Ramos (cell line): ENCODE measurements around the gene TBCA.
"Not testable (repeated sequence)": the region's sequence is repeated elsewhere in the genome, so short reads cannot be mapped to it uniquely, and the experiment has no call there.

Experiments used
- in situ Hi-C: fragments of 300-500 bp; cut with MboI; formaldehyde crosslinking; loops from one replicate; pipeline ENCODE4 v1.14.3; 2022; ENCODE audit warnings: low sequenced_read_pairs; ENCODE audit not compliant: unreplicated experiment

Gene TBCA

DNA sequence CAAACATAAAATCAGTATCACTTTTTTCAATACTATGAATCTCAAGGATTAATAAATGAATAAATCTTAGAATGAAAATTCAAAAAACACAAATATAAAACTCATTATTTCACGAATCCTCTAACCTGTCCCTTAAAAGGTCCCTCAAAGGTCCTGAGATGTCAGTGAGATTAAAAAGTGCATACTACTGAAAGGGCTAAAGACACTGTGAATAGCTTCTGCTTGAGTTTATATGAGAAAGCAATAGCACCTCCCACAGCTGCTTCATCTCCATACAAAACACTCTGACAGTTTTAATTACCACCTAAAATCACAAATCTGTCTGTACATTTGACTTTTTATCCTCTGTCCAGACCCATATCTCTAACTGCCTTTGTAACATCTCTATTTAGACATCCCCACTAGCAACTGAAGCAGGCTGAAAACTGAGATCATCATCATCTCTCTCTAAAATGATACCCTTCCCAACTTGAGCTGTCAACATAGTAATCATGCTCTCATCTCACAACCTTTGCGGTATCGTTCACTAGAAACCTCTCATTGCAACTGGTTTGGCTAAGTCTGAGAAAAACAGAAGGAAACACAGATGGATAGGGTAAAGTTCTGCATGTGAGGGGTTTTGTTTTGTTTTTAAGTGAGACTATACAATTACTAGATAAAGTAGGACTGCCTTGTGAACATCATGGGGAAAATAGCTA is 56.3 kb downstream of the TBCA start:
- in situ Hi-C loops = no loop called here

DNA sequence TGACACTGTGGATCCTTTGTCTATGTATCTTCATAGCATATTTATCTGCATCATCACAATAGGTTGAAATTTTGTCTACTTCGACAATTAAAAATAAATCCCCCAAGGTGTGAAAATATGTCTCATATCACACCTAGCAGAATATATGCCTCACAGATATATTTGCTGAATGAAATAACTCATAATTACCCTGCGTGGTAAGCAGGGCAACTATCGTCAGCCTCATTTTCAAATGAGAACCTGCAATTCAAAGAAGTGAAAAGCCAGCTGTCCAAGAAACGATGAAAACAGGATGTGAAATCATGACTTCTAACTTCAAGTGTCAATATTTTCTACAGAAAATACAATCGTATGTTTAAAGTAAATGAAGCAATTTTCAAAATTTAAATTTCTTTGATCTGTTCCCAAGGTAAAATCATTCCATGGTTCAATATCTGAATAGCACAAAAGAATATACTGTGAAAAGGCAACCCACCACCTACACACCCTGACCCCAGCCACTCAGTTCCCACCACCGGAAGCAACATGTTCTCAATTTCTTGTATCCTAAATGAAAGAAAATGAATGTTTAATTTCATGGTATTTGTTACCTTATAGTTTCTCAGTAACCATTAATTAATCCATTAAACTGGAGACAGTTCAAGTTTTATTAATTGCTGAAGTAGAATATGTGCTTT is 57.1 kb downstream of the TBCA start:
- in situ Hi-C loops = no loop called here

DNA sequence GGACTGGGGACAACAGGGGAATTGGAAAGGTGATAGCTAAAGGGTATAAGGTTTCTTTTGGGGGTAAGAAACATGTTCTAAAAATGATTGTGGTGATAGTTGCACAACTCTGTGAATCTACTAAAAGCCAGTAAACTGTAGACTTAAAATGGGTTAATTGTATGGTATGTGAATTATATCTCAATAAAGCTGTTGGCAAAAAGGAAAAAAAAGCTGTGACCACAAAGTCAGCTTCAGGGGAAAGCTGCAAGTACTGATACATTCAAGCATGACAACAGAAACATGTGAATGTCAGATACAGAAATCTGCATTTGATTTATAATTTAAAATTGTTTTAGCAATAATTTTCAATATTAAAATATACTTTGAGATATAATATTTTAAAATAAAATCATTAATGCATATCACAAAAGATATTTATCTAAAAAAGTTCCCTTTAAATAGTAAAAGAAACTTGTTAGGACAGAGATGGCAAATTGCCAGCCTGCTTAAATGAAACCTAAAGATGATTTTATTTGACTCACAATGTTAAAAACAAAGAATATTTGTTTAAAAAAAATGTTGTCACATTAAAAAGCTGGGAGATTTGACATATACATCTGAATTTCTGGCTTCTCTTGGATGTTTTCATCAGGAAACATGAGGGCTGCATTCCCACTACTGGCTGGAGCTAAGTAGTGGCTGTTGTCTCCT is 66.0 kb downstream of the TBCA start:
- in situ Hi-C loops = no loop called here

DNA sequence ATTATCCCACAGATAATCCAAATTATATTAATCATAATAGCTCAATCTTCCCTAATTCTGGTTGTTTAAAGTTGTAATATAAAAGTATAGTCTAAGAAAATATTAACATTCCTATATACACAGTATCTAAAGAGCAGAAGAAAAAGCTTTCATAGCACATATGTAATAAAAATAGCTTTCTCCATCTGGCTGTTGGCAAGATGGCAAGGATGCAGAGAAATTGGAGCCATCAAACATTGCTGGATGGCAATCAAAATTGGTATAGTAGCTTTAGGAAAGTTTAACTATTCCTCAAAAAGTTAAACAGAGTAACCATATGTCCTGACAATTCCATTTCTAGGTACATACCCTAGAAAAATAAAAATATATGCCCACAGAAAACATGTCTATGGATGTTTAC is 66.8 kb downstream of the TBCA start:
- in situ Hi-C loops = no loop called here

DNA sequence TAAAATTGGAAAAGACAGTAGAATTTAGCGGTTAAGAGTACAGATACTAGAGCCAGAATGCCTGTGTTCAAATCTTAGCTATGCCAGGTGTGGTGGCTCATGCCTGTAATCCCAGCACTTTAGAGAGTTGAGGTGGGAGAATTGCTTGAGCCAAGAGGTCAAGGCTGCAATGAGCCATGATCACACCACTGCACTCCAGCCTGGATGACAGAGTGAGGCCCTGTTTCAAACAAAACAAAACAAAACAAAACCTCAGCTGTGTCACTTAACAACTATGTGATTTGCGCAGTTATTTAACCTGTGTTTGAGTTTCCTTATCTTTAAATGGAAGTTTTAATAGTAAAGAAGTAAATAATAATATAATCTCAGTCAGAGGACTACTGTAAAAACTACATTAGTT is 68.3 kb downstream of the TBCA start:
- in situ Hi-C loops = no loop called here

DNA sequence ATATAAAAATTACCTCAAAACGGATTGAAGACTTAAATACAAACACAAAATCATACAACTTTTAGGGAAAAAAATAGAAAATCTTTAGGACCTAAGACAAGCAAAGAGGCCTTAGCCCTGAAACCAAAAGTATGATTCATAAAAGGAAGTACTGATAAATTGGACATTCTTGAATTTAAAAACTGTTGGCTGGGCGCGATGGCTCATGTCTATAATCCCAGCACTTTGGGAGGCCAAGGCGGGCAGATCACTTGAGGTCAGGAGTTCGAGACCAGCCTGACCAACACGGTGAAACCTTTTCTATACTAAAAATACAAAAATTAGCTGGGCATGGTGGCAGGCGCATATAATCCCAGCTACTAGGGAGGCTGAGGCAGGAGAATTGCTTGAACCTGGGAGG is 76.6 kb downstream of the TBCA start:
- in situ Hi-C loops = not testable (repeated sequence)

DNA sequence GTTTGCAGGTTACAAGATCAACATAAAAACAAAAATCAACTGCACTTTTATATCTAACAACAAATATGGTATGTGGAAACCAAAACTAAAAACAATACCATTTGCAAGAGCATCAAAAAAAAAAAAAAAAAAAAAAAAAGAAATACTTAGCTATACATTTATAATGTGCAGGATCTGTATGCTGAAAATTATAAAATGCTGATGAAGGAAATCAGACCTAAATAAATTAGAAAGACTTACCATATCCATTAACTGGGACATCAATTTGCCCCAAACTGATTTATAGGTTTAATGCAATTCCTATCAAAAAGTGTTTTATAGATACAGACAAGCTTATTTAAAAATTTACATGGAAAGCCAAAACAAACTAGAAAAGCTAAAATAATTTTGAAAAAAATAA is 77.2 kb downstream of the TBCA start:
- in situ Hi-C loops = no loop called here

DNA sequence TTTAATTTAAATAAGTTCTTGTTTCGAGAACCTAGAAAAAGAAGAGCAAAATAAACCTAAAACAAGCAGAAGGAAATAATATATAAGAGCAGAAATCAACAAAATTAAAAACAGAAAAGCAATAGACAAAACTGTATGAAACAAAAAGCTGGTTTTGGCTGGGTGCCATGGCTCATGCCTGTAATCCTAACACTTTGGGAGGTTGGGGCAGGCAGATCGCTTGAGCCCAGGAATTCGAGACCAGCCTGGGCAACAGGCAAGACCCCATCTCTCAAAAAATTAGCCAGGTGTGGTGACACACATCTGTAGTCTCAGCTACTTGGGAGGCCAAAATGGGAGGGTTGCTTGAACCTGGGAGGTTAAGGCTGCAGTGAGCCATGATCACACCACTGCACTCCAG is 78.4 kb downstream of the TBCA start:
- in situ Hi-C loops = no loop called here

DNA sequence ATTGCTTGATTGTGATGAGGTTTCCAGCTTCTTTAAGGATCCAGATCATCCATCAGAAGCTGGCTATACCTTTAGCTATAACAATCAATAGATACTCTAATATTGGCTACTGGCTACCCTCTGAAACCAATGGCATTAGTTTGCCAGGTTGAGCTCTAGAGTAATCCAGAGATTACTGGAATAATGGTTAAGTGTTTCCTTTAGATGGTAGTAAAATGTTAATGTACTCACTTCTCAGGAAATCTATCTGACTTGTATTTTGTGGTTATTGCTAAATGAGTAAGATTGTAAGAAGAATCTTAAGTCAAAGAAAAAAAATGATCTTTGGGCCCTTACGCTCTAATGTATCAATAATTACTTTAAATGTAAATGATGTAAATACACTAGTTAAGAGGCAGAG is 80.0 kb downstream of the TBCA start:
- in situ Hi-C loops = no loop called here

DNA sequence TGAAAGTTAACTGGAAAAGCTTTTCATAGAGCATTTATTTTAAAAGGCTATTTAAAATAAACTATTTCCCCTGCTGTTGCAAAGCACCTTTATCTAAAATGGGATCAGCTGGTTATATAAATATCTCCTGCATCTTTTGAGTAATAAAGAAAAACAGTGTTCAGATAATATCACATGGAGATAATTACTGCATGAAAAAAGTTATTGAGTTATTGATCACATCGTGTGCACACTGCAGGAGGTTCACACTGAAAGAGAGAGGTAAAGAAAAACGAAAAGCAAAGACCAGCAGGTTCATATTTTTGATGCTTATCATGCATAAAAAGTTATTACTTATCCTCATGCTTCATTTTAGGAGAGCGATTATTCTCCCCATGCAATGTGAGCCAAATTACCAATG is 82.2 kb downstream of the TBCA start:
- in situ Hi-C loops = no loop called here

DNA sequence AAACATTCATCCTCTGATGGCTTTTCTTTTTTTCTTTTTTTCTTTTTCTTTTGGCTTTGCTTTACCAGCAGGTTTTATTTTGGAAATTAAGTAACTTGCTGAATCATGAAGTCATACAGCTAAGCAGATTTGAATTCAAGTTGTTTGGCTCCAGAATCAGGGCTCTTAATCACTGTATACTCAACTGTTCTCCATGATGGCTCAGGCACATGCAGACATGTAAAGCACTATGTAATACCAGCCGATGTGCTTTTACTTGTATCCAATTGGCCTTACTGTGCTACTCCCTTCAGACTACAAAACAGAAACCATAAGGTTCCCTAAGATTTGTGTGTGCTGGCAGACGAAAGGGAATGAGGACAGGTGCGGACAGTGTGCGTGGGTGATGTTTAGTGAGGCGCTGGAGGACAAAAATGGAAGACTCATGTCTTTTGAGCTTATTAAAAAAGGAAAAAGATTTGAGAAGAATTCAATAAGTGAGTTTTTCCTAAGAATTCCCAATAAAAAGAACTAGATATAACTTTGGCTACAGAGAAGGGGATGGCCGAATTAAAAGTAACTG is 92.9 kb downstream of the TBCA start:
- in situ Hi-C loops = no loop called here

DNA sequence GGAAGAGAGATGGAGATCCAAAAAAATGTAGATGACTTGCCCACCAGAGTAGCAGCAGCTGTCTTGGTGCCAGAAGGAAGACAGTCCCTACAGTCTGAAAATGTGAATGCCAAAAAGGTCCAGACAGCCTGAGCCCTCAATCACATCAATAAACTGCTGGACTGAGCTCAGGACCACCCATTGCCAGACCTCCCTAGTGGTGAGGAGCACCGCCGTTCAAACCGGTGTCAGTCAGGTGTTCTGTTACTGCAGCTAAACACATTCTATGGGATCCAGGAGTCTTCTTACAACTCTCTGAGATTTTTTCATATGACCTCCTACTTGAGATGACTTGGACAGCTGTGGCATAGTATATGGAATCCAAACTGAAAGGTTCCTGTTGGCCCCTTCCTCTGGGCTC is 105.6 kb downstream of the TBCA start:
- in situ Hi-C loops = no loop called here

DNA sequence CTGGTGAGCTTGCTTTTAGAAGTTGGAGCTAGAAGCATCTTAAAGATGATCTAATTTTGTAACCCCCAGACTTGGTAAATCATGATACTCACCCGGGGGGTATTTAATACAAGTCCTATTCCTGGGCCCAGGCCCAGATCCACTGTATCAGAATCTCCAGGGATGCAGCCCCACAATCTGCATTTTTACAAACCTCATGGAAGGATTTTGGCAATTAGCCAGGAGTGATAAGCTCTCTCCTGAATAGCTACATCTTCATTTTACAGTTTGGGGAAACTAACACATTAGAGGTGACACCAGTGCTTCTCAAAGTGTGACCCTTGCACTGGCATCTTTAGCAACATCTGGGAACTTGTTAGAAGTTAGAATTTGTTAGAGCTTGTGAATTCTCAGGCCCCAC is 106.5 kb downstream of the TBCA start:
- in situ Hi-C loops = no loop called here

DNA sequence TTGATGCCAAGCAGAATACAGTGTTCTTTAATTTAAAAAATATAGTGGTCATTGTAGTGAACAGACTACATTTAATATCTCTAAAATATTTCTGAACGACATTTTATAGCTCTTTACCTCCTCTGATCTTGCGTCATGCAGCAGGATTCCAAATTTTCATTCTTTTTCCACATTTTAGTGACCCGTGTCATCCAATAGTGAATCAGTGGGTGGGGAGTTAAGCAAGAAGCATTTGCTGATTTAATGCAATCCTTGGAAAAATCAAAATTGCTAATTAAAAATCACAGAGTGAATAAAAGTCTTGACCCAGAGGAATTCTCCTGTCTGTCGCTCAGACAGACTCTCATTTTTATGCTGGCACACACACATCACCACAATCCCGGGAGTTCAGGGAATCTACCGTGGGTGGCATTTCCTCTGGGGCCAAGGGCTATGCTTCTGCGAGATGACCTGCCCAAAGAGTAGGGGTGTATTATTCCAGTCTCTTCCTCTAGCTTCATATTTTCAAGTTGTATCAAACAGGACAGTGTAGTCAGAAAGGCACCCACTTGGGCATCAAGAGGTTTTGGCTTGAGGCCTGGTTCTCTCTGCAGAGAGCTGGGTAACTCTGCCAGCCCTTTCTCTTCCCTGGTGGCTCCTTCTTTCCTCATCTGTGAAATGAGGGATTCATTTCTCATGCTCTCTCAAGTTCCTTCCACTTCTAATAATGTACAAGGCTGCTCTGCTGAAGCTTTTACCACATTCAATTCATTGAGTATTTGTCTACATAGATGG is 112.9 kb downstream of the TBCA start:
- in situ Hi-C loops = no loop called here

DNA sequence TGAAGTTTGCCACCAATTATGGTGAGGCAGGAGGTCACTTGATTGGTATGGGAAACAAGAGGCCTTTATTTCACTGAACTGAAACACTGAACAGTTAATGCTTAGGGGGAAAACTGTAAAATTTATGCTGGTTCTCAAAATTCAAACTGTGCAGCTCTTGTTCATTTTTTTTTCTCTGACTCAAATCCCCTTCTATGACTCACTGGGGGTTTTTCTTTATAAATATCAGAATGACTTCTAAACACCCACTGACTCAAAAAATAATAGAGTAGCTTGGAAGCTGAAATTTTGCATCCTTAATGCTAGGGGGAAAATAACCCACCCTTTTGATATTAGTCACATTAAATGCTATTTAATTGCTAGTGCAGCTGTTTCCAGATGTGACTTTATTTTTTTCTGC is 113.5 kb downstream of the TBCA start:
- in situ Hi-C loops = no loop called here

DNA sequence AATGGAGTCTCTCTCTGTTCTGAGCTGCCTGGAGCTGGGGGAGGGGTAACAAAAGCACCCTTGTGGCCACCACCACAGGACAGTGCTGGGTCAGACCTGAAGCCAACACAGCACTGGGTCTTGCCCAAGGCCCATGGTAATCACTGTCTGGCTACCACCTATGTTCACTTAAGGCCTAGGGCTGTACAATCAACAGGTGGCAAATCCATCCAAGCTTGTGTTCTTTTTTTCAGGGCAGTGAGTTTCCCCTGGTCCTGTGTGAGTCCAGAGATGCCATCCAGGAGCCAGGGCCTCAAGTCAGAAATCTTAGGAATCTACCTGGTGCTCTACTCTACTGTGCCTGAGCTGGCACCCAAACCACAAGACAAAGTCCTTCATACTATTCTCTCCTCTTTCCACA is 117.5 kb downstream of the TBCA start:
- in situ Hi-C loops = no loop called here

DNA sequence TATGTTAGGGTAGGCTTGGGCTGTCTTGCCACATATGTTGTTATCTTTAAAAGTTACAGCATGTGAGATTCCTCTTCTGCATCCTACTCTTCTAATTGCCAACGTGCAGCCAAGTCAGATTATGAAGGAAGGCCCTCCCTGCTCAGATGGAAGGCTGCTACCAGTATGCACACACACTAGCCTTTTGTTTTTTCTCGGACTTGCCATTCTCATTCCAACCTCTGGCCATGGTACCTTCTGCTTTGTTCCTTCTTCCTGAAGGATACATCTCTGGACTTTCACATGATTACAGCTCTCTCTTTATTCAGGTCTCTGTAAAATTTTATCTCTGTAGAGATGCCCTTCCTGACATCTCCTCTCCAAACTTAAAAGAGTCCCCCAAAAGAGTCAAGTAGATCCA is 124.8 kb downstream of the TBCA start:
- in situ Hi-C loops = no loop called here

DNA sequence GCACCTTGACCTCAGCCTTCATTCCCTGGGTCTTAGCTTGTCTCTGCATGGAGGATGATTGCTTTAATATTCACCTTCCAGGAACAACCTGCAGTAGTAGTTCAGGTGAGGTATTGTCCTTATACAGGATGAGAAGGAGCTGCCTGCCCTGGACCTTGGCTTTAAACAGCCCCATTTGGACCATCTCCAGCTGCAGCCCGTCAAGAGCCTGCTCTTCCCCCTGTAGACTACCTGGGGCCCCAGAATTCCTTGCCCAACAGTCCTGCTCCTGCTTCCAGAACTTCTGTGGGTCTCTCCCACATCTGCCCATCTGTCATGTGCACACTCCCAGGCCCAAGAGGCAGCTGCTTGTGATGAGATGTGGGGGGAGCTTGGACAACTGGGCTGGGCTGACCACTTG is 125.5 kb downstream of the TBCA start:
- in situ Hi-C loops = no loop called here

DNA sequence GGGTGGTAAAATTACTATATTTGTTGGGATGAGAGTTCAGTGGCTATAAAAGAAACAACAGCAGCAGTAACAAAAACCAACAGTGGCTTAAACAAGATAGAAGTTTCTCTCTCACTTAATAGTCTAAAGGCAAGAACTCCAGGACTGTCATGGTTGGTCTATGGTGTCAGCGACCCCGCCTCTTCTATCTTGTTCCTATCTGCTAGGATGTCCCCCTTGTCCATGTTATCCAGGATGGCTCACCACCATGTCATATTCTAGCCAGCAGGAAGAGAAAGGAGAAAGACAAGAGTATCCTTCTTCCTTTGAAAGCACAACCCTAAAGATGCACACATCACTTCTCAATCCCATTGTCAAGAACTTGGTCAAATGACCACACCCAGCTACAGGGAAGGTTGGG is 126.4 kb downstream of the TBCA start:
- in situ Hi-C loops = no loop called here

DNA sequence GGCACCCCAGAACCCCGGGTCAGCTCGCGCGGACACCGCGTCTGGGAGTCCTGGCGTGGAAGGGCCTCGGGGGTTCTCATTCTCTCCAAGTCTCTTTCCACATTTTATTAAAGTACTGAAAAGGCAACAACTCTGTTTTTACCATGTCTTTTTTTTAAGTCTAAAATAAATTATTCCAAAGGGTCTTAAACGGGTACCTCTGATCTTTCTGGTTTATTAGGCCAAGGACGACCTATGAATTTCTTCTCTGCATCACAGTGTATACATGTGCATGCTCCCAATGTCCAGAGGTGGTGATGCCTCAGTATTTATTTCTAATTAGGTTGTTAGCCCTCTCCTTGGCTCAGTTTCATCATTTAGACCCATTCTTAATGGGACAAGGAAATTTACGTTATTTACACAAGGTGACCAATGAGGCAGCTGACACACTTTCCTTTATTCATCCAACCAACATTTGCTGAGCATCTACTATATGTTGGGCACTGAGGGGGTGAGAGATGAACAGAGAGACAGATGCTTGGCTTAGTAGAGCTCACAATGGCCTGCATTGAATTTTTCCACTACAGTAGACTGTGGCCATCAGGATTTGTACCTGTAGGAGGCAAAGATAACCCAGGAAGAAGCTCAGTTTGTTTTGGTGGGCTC is 130.0 kb downstream of the TBCA start:
- in situ Hi-C loops = no loop called here
